Myocyte (in vitro differentiated cells): ENCODE data around the gene PALMD. TPM values are rescaled to one million over a fixed set of nuclear protein-coding genes. Genes with fewer than 3 reads are reported as not detected.
A peak's percentile ranks its signal among the peaks of the same experiment; 100 is the strongest.

Experiments
- DNase-seq: peaks from one replicate; pipeline ENCODE4 v3.0.0-alpha.2; 2012; ENCODE audit warnings: low read depth
- total RNA-seq: library from RNA; depleted of rRNA; stranded (reverse); fragments of >200 nt; gene quantifications from 2 replicates; pipeline ENCODE4 v1.2.3, GENCODE V29; 2014

PALMD gene
- total RNA-seq, 1 donor from 2014 or later = 140 TPM

- peak; percentile 83 for DNase-seq
Measured at GRCh38 chr1:99682291-99682751, 36.4 kb downstream of the PALMD start.

GRCh38 chr1:99685516-99686180 is 39.7 kb downstream of the PALMD start:
- peak; percentile 100 for DNase-seq

GRCh38 chr1:99691175-99691574 is 45.3 kb downstream of the PALMD start:
- no peak for DNase-seq

GRCh38 chr1:99696616-99697015 is 50.7 kb downstream of the PALMD start:
- DNase-seq = no peak

- DNase-seq = no peak
Measured at GRCh38 chr1:99697580-99697979, 51.7 kb downstream of the PALMD start.

- no peak for DNase-seq
Measured at GRCh38 chr1:99700020-99700419, 54.1 kb downstream of the PALMD start.

GRCh38 chr1:99702221-99702620 is 56.3 kb downstream of the PALMD start:
- peak; percentile 24 for DNase-seq

- DNase-seq = no peak
Measured at GRCh38 chr1:99704356-99704816, 58.5 kb downstream of the PALMD start.

- peak; percentile 40 for DNase-seq
Measured at GRCh38 chr1:99705385-99705784, 59.5 kb downstream of the PALMD start.

GRCh38 chr1:99707535-99708142 is 61.7 kb downstream of the PALMD start:
- peak; percentile 73 for DNase-seq

GRCh38 chr1:99710994-99711393 is 65.1 kb downstream of the PALMD start:
- no peak for DNase-seq

GRCh38 chr1:99713006-99713405 is 67.1 kb downstream of the PALMD start:
- no peak for DNase-seq

GRCh38 chr1:99717005-99717404 is 71.1 kb downstream of the PALMD start:
- no peak for DNase-seq

- DNase-seq = no peak
Measured at GRCh38 chr1:99723251-99723650, 77.3 kb downstream of the PALMD start.

GRCh38 chr1:99725996-99726395 is 80.1 kb downstream of the PALMD start:
- DNase-seq = no peak

GRCh38 chr1:99726407-99726806 is 80.5 kb downstream of the PALMD start:
- no peak for DNase-seq

- DNase-seq = no peak
Measured at GRCh38 chr1:99726818-99727217, 80.9 kb downstream of the PALMD start.

GRCh38 chr1:99727575-99728185 is 81.8 kb downstream of the PALMD start:
- peak; percentile 30 for DNase-seq

GRCh38 chr1:99728494-99729235 is 82.8 kb downstream of the PALMD start:
- peak; percentile 38 for DNase-seq

GRCh38 chr1:99731384-99731783 is 85.5 kb downstream of the PALMD start:
- no peak for DNase-seq

- no peak for DNase-seq
Measured at GRCh38 chr1:99735852-99736251, 89.9 kb downstream of the PALMD start.

GRCh38 chr1:99737016-99737415 is 91.1 kb downstream of the PALMD start:
- peak; percentile 80 for DNase-seq
